HCT116 (cell line): ENCODE results near the gene OTOP2. TPM values are rescaled to one million over a fixed set of nuclear protein-coding genes. Genes with fewer than 3 reads are reported as not detected.

Source experiments
- ATAC-seq: fragments of 200-7000 bp; cut with Tn5 transposase; 2 replicates; pipeline ENCODE4 v1.9.1; 2020; ENCODE audit warnings: mild to moderate bottlenecking, moderate library complexity
- BruUV-seq: library from RNA; stranded (reverse); fragments of 400-500 nt; replicated peaks from 2 replicates; lab custom pipeline; 2021; lab: Mats Ljungman, UMichigan
- CTCF ChIA-PET: fragments of 300-600 bp; sonication (Branson Sonifier 250); formaldehyde crosslinking; loops from one replicate; lab custom pipeline; 2021; ENCODE audit warnings: antibody characterized with exemption; lab: Charles Lee
- POLR2A ChIA-PET: fragments of 300-600, 350-600 bp; sonication (Branson Sonifier 250); formaldehyde crosslinking; loops from one replicate; lab custom pipeline; 2021; ENCODE audit warnings: antibody characterized with exemption; lab: Charles Lee
- RAD21 ChIA-PET, 2 experiments: fragments of 300-600 bp; sonication (Branson Sonifier 250); formaldehyde crosslinking; loops; one replicate each; lab custom pipeline; 2023; ENCODE audit warnings: low total read pairs in 2 of 2; ENCODE audit not compliant: uncharacterized antibody in 2 of 2, unreplicated experiment in 2 of 2, low non-redundant PET in 1 of 2; lab: Charles Lee
- DNase-seq: peaks from one replicate; pipeline ENCODE4 v3.0.0-alpha.2; 2010; ENCODE audit warnings: low read depth, low spot score
- H2AFZ ChIP-seq: fragments of 200-600 bp; shearing (Covaris generic), sonication (generic); 2 replicates; pipeline ENCODE4 v1.6.1; 2017; ENCODE audit warnings: low read depth, mixed run types, mixed read lengths, antibody characterized with exemption, low read length; ENCODE audit not compliant: poor library complexity, severe bottlenecking
- H3K27ac ChIP-seq: 2 replicates; pipeline ENCODE4 v1.5.1; 2012; ENCODE audit warnings: low read depth, low read length
- H3K27me3 ChIP-seq: fragments of 200-600 bp; sonication (generic); 2 replicates; pipeline ENCODE4 v1.6.1; 2016; ENCODE audit warnings: mixed run types, low read length, mixed read lengths; ENCODE audit not compliant: insufficient read depth
- H3K36me3 ChIP-seq, 2 experiments: fragments of 200-500 bp in 1 of 2; fragments of 200-600 bp in 1 of 2; sonication (Bioruptor generic) in 1 of 2; sonication (generic) in 1 of 2; 2 replicates each; pipeline versions ENCODE4 v1.5.1 to v1.6.1; 2014 to 2016; ENCODE audit warnings: low read length in 2 of 2, inconsistent platforms in 1 of 2, mixed read lengths in 1 of 2, mixed run types in 1 of 2; ENCODE audit not compliant: insufficient read depth in 2 of 2, control insufficient read depth in 1 of 2
- H3K4me1 ChIP-seq, 2 experiments: fragments of 200-600 bp in 1 of 2; sonication (generic) in 1 of 2; 2 replicates each; pipeline versions ENCODE4 v1.5.1 to v1.6.1; 2012 to 2017; ENCODE audit warnings: low read length in 2 of 2, inconsistent platforms in 1 of 2, mild to moderate bottlenecking in 1 of 2, mixed read lengths in 1 of 2, mixed run types in 1 of 2, moderate library complexity in 1 of 2; ENCODE audit not compliant: insufficient read depth in 2 of 2, control insufficient read depth in 1 of 2
- H3K4me2 ChIP-seq: fragments of 200-600 bp; sonication (generic); 2 replicates; pipeline ENCODE4 v1.6.1; 2017; ENCODE audit warnings: mixed run types, low read length, mixed read lengths
- H3K4me3 ChIP-seq, 2 experiments: fragments of 200-600 bp in 1 of 2; sonication (generic) in 1 of 2; replicated peaks in 1 of 2; 2 replicates each; pipeline ENCODE4 v1.5.1; 2011 to 2016; ENCODE audit warnings: low read length in 2 of 2, control low read depth in 1 of 2, low read depth in 1 of 2, mild to moderate bottlenecking in 1 of 2, mixed read lengths in 1 of 2, mixed run types in 1 of 2
- H3K79me2 ChIP-seq: fragments of 200-600 bp; sonication (generic); 2 replicates; pipeline ENCODE4 v1.6.1; 2017; ENCODE audit warnings: mild to moderate bottlenecking, mixed run types, low read length, moderate library complexity, mixed read lengths; ENCODE audit not compliant: insufficient read depth
- H3K9ac ChIP-seq: fragments of 200-600 bp; sonication (generic); 2 replicates; pipeline ENCODE4 v1.6.1; 2016; ENCODE audit warnings: low read length, mixed read lengths
- H3K9me2 ChIP-seq: fragments of 200-600 bp; sonication (generic), shearing (Covaris generic); 2 replicates; pipeline ENCODE4 v1.6.1; 2017; ENCODE audit warnings: mixed run types, mild to moderate bottlenecking, moderate library complexity; ENCODE audit not compliant: insufficient read depth
- H3K9me3 ChIP-seq, 2 experiments: fragments of 200-500 bp in 1 of 2; fragments of 200-600 bp in 1 of 2; sonication (Bioruptor generic) in 1 of 2; sonication (generic) in 1 of 2; 2 replicates each; pipeline ENCODE4 v1.6.1; 2014 to 2017; ENCODE audit warnings: low read length in 2 of 2, mixed read lengths in 2 of 2, inconsistent platforms in 1 of 2, low read depth in 1 of 2, mild to moderate bottlenecking in 1 of 2, mixed run types in 1 of 2, moderate library complexity in 1 of 2; ENCODE audit not compliant: control insufficient read depth in 1 of 2, insufficient read depth in 1 of 2
- H4K20me1 ChIP-seq: fragments of 200-600 bp; sonication (generic), shearing (Covaris generic); 2 replicates; pipeline ENCODE4 v1.6.1; 2017; ENCODE audit warnings: mixed run types, mild to moderate bottlenecking, moderate library complexity; ENCODE audit not compliant: insufficient read depth
- ATF3 ChIP-seq: IDR thresholded peaks from 2 replicates; pipeline ENCODE4 v1.6.1; 2012
- CTCF ChIP-seq, 3 experiments: fragments of 200-600 bp in 1 of 3; sonication (generic) in 1 of 3; IDR thresholded peaks in 2 of 3; conservative IDR thresholded peaks in 1 of 3; 2 replicates each; pipeline ENCODE4 v1.5.1; 2012 to 2017; ENCODE audit warnings: low read depth in 2 of 3, low read length in 2 of 3, antibody characterized with exemption in 1 of 3, borderline replicate concordance in 1 of 3, control low read depth in 1 of 3, mild to moderate bottlenecking in 1 of 3, mixed read lengths in 1 of 3, mixed run types in 1 of 3, moderate library complexity in 1 of 3; ENCODE audit not compliant: insufficient read depth in 1 of 3
- EZH2phosphoT487 ChIP-seq: fragments of 200-600 bp; IDR thresholded peaks from 2 replicates; pipeline ENCODE4 v1.6.1; 2018; ENCODE audit warnings: antibody characterized with exemption, borderline replicate concordance
- FOSL1 ChIP-seq: IDR thresholded peaks from 2 replicates; pipeline ENCODE4 v1.6.1; 2012; ENCODE audit warnings: low read depth
- RAD21 ChIP-seq: IDR thresholded peaks from 2 replicates; pipeline ENCODE4 v1.6.1; 2012; ENCODE audit warnings: low read depth, mild to moderate bottlenecking
- REST ChIP-seq: IDR thresholded peaks from 2 replicates; pipeline ENCODE4 v1.6.1; 2012; ENCODE audit warnings: low read depth
- SP1 ChIP-seq: IDR thresholded peaks from 2 replicates; pipeline ENCODE4 v1.6.1; 2012; ENCODE audit warnings: low read depth
- YY1 ChIP-seq: IDR thresholded peaks from 2 replicates; pipeline ENCODE4 v1.6.1; 2011; ENCODE audit warnings: low read length, low read depth, moderate library complexity, mild to moderate bottlenecking; ENCODE audit not compliant: insufficient replicate concordance; ENCODE audit errors: extremely low read depth
- ZFX ChIP-seq: fragments of 450-650 bp; IDR thresholded peaks from 2 replicates; pipeline ENCODE4 v1.6.1; 2017
- intact Hi-C: fragments of 100-400 bp; cut with micrococcal nuclease; formaldehyde crosslinking; loops from 2 replicates; pipeline ENCODE4 v1.10.0; 2022
- total RNA-seq: library from RNA; stranded (reverse); gene quantifications from one replicate; pipeline ENCODE4 v1.2.1, GENCODE V29; 2021; ENCODE audit not compliant: unreplicated experiment

OTOP2 gene
- total RNA-seq, 1 experiment from 2014 or later, result not detected

GRCh38 chr17:74959826-74960515, 35.9 kb downstream of the OTOP2 start:
- Histone ChIP-seq H3K36me3 (no peaks in the 10 kb centered on the region), H2AFZ (no peak overlapping the region), H3K27ac (peak overlapping the region; percentile 29; the same call in 1 of the 2 replicates), H3K9ac (peak overlapping the region; percentile 23; the same call in 1 of the 2 replicates), H3K27me3 (no peaks in the 10 kb centered on the region)
- POLR2A ChIA-PET, result interaction anchor here (0.8 to 2.3 kb wide), 2 partner anchors 12 to 150 kb away, joined by 3 to 5 read pairs; partner anchors contain the start of genes ARMC7 and HID1
- RAD21 ChIA-PET, result interaction anchor here in 1 of 2 experiments (0.8 to 1.9 kb wide), 6 partner anchors 35 to 239 kb away, joined by 3 to 11 read pairs (median 4); partner anchors contain the start of gene FDXR
- CTCF ChIA-PET, result interaction anchor here (0.8 to 3.9 kb wide), 27 partner anchors 8 to 302 kb away, joined by 3 to 36 read pairs (median 12); partner anchors contain the start of genes FDXR, HID1, MRPL58 and OTOP2
- no peak for TF ChIP-seq CTCF (IDR thresholded peaks at IDR 0.05 in 2 of 3, conservative IDR thresholded peaks at IDR 0.05 in 1 of 3; ENCODE audit: borderline replicate concordance in 1 of 3, insufficient read depth in 1 of 3, low read depth in 2 of 3, low read length in 2 of 3)
- no peak for TF ChIP-seq ATF3
- no peak for TF ChIP-seq FOSL1
- no peak for TF ChIP-seq RAD21
- no peak for TF ChIP-seq EZH2phosphoT487
- no peak for TF ChIP-seq ZFX
- no peak for TF ChIP-seq SP1
- TF ChIP-seq REST, result no peak
- TF ChIP-seq YY1, result no peak
- TF ChIP-seq, all 23 proteins: peak for 0
- intact Hi-C loops, result loop anchor here (2.0 to 5.0 kb wide), 3 partner anchors 72 to 151 kb away; partner anchors contain the start of gene FDXR
- Histone ChIP-seq H3K4me2 (peak overlapping the region; percentile 52), H4K20me1 (no peaks in the 10 kb centered on the region), H3K9me3 (no peaks in the 10 kb centered on the region), H3K4me1 (peaks cover 7 to 17% of the 10 kb centered on the region in 2 experiments; a peak in 3 of 4 replicates), H3K9me2 (no peaks in the 10 kb centered on the region), H3K4me3 (no peak overlapping the region), H3K79me2 (no peaks in the 10 kb centered on the region)
- peak; percentile 42 for ATAC-seq
- BruUV-seq, result no TSS peak
- no peak for DNase-seq
